HEK293T (cell line): ENCODE measurements around the gene ANXA6.

Source experiments
- CTCF ChIA-PET: fragments of 350-600 bp; formaldehyde crosslinking; extraction: SDS; loops from one replicate; lab custom pipeline; 2021; ENCODE audit warnings: antibody characterized with exemption, inconsistent platforms; lab: Yijun Ruan, JAX
- POLR2A ChIA-PET: fragments of 350-600 bp; formaldehyde crosslinking; extraction: SDS; loops from one replicate; lab custom pipeline; 2020; ENCODE audit warnings: antibody characterized with exemption, inconsistent platforms; lab: Yijun Ruan, JAX
- DNase-seq: peaks from one replicate; pipeline ENCODE4 v3.0.0; 2012; ENCODE audit warnings: mixed read lengths; ENCODE audit errors: extremely low spot score
- ARNT ChIP-seq: fragments of 450-650 bp; IDR thresholded peaks from 2 replicates; pipeline ENCODE4 v1.6.1; 2017; ENCODE audit warnings: mild to moderate bottlenecking
- BHLHE40 ChIP-seq: fragments of 450-650 bp; IDR thresholded peaks from 2 replicates; pipeline ENCODE4 v1.6.1; 2016; ENCODE audit warnings: mild to moderate bottlenecking, moderate library complexity, borderline replicate concordance
- CTBP1 ChIP-seq: fragments of 450-650 bp; IDR thresholded peaks from 2 replicates; pipeline ENCODE4 v1.6.1; 2016; ENCODE audit warnings: borderline replicate concordance
- ELF4 ChIP-seq: fragments of 450-650 bp; IDR thresholded peaks from 2 replicates; pipeline ENCODE4 v1.6.1; 2017; ENCODE audit warnings: antibody characterized with exemption
- FOXA1 ChIP-seq: fragments of 450-650 bp; IDR thresholded peaks from 2 replicates; pipeline ENCODE4 v1.6.1; 2016; ENCODE audit warnings: mild to moderate bottlenecking
- FOXK2 ChIP-seq: fragments of 450-650 bp; IDR thresholded peaks from 2 replicates; pipeline ENCODE4 v1.6.1; 2016; ENCODE audit warnings: mild to moderate bottlenecking
- FOXM1 ChIP-seq: fragments of 450-650 bp; IDR thresholded peaks from 2 replicates; pipeline ENCODE4 v1.6.1; 2017; ENCODE audit warnings: mild to moderate bottlenecking, borderline replicate concordance
- HDGF ChIP-seq: fragments of 450-650 bp; IDR thresholded peaks from 2 replicates; pipeline ENCODE4 v1.6.1; 2017; ENCODE audit warnings: antibody characterized with exemption, borderline replicate concordance
- L3MBTL2 ChIP-seq: fragments of 450-650 bp; conservative IDR thresholded peaks from 2 replicates; pipeline ENCODE4 v1.6.1; 2016; ENCODE audit warnings: mild to moderate bottlenecking
- LEF1 ChIP-seq: fragments of 450-650 bp; IDR thresholded peaks from 2 replicates; pipeline ENCODE4 v1.6.1; 2017; ENCODE audit warnings: mild to moderate bottlenecking, borderline replicate concordance
- NFRKB ChIP-seq: fragments of 450-650 bp; IDR thresholded peaks from 2 replicates; pipeline ENCODE4 v1.6.1; 2016; ENCODE audit warnings: mild to moderate bottlenecking, moderate library complexity
- SP1 ChIP-seq: fragments of 450-650 bp; IDR thresholded peaks from 2 replicates; pipeline ENCODE4 v1.6.1; 2017
- SUZ12 ChIP-seq: fragments of 450-650 bp; IDR thresholded peaks from 2 replicates; pipeline ENCODE4 v1.6.1; 2016; ENCODE audit warnings: mild to moderate bottlenecking
- TARDBP ChIP-seq: fragments of 450-650 bp; IDR thresholded peaks from 2 replicates; pipeline ENCODE4 v1.6.1; 2016
- ZNF384 ChIP-seq: fragments of 450-650 bp; IDR thresholded peaks from 2 replicates; pipeline ENCODE4 v1.6.1; 2016
- TF ChIP-seq, protein P1 (sequence below): fragments of 450-650 bp; IDR thresholded peaks from 2 replicates; pipeline ENCODE4 v1.6.1; 2016

The ANXA6 gene

GRCh38 chr5:151080613-151081430, 76.8 kb downstream of the ANXA6 start, which contains the start of gene TNIP1:
TSS of gene TNIP1 (minus strand) at chr5:151081034. CDS start at chr5:151065095, 15,939 bp downstream.
- POLR2A ChIA-PET = interaction anchor here (0.6 to 2.3 kb wide), 12 partner anchors 9 to 172 kb away, joined by 3 to 20 read pairs (median 3); partner anchors contain the start of gene GM2A
- TF ChIP-seq LEF1 (no peak), BHLHE40 (no peak), TARDBP (no peak), ZNF384 (no peak), FOXA1 (no peak), ELF4 (0 out of 2 replicates have a peak, but pooled peaks have one; percentile 16), CTBP1 (no peak), FOXM1 (peak; percentile 92), SP1 (no peak), NFRKB (no peak), L3MBTL2 (no peak; the same call in 1 of the 2 replicates), FOXK2 (no peak), HDGF (no peak), SUZ12 (no peak), ARNT (no peak)
- TF ChIP-seq, protein P1, sequence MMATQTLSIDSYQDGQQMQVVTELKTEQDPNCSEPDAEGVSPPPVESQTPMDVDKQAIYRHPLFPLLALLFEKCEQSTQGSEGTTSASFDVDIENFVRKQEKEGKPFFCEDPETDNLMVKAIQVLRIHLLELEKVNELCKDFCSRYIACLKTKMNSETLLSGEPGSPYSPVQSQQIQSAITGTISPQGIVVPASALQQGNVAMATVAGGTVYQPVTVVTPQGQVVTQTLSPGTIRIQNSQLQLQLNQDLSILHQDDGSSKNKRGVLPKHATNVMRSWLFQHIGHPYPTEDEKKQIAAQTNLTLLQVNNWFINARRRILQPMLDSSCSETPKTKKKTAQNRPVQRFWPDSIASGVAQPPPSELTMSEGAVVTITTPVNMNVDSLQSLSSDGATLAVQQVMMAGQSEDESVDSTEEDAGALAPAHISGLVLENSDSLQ = peak; percentile 99
- peak; percentile 94 for DNase-seq

DNA sequence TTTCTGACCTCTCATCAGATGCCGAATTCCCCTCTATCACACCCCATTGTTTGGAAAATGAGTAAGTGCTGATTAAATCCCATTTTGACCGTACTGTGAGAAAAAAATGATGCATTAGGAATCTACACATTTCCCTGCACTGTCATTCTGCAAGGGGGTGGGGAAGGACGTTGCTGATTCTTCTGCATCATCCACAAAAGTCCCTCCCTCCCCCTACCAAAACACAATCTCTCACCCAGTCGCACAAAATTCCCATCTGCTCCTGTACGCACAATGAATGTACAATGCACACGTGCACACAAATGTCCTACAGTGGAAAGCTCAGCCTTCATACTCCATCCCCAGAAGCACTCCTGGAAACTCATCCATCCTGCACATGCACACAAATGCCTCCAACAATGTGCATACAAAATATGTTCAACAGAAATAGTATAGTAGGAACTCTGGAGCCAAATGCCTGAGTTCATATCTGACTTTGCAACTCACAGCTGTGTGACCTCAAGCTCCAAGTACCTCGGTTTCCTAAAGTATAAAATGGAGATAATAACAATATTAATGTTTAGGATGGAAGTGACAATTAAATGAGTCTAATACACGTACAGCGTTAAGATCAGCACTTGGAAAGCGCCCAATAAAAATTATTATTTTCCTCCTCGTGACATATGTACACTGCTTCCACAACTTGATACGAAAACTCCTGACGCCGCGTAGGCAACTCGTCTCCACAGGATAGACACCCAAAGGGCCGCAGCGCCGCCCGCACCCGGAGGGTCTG, 77.6 kb downstream of the ANXA6 start:
- no peak for DNase-seq
- TF ChIP-seq BHLHE40 = no peak
- no peak for TF ChIP-seq NFRKB
- TF ChIP-seq FOXA1 = no peak
- TF ChIP-seq, protein P1 = no peak
- TF ChIP-seq ARNT = no peak
- no peak for TF ChIP-seq SUZ12
- TF ChIP-seq HDGF = no peak
- TF ChIP-seq ZNF384 = no peak
- TF ChIP-seq CTBP1 = no peak
- no peak for TF ChIP-seq TARDBP
- no peak for TF ChIP-seq ELF4
- no peak for TF ChIP-seq LEF1
- TF ChIP-seq L3MBTL2 = no peak
- no peak for TF ChIP-seq FOXM1
- no peak for TF ChIP-seq FOXK2
- ChIA-PET CTCF (interaction anchor here (0.6 to 3.8 kb wide), 2 partner anchors 15 to 28 kb away, joined by 6 to 18 read pairs; no protein-coding TSS in a partner anchor), POLR2A (interaction anchor here (0.6 to 2.3 kb wide), 4 partner anchors 10 to 172 kb away, joined by 3 to 20 read pairs (median 6); partner anchors contain the start of gene GM2A)

More at GRCh38 chr5:151080613-151081430, 76.8 kb downstream of the ANXA6 start, which contains the start of gene TNIP1:
- CTCF ChIA-PET = interaction anchor here (0.9 to 3.8 kb wide), 4 partner anchors 18 to 158 kb away, joined by 3 to 18 read pairs (median 7); no protein-coding TSS in a partner anchor

DNA sequence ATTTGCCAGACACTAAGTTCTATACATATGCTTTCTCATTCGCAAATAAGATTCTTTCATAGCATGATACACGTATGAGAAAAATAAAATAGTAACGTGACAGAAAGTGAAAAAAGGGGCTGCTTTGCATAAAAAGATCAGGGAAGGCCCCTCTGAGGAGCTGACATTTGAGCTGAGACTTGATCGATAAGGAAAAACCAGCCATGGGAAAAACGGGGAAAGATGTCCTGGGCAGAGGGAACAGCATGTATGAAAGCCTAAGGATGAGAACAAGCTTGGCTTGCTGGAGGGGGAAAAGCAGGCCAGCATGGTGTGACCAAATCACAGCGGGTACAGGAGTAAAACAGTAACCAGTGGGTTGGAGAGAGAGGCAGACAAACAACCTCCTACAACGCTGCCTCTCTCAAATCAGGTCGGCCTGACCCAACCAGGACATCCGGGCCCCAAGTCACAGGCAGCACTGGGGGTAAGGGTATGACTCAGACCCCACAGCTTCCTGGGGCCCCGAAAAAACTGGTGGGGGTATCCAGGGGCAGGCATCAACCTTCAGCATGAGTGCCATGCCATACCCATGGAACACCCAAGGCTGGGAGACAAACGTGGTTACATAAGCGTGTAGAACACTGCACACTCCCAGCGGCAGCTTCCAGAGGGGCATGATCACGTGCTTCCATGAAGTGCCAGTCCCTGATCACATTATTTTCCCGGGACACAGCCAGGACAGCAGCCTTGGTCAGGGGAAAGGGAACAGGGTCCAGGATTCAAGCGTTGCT, 78.9 kb downstream of the ANXA6 start:
- TF ChIP-seq HDGF (no peak), ARNT (no peak), CTBP1 (no peak), FOXM1 (no peak), ELF4 (no peak)
- no peak for DNase-seq
- CTCF ChIA-PET = no interaction called here
- POLR2A ChIA-PET = no interaction called here

DNA sequence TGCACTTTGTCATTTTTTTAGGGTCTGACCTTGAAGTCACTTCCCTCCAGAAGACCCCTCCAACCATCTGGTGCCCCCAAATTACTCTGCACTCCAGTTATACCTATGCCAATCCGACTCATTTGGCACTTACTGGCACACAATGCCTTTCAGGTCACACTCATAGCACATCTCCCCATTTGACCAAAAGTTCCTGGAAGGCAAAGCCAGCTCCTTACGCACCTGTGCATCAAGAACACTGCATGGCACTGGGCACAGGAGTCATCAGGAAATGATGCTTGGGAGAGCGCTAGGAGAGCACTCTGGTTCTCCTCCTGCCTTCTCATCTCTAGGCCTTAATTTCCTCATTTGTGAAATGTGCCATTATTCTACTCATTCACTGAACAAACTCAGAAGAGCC, 79.6 kb downstream of the ANXA6 start:
- DNase-seq = no peak
- CTCF ChIA-PET = no interaction called here
- TF ChIP-seq ZNF384 (no peak), FOXK2 (no peak), FOXM1 (no peak), BHLHE40 (no peak), ELF4 (no peak), SUZ12 (no peak), ARNT (no peak), LEF1 (no peak), SP1 (no peak), CTBP1 (no peak), NFRKB (no peak)
- TF ChIP-seq, protein P1 = no peak
- POLR2A ChIA-PET = no interaction called here

DNA sequence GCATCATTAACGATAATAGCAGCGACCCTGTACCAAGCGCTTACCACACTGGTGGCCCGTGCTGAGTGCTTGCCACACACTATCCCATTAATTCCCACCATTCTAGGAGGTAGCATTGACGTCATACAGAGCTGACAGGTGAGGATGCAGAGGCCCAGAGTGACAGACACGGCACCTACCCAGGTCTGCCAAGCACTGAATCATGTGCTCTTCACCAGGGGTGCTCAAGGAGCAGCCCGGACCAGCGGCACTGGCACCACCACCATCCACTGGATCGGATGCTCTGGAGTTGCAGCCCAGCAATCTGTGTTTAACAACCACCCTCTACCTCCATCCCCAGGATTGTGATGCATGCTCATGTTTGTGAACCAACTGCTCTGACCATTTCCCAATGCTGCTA, 80.2 kb downstream of the ANXA6 start:
- TF ChIP-seq FOXA1 = no peak
- no peak for TF ChIP-seq ELF4
- TF ChIP-seq ZNF384 = no peak
- TF ChIP-seq TARDBP = no peak
- TF ChIP-seq, protein P1 = no peak
- no peak for TF ChIP-seq ARNT
- TF ChIP-seq FOXK2 = no peak
- POLR2A ChIA-PET = no interaction called here

More for the DNA sequence above, 80.2 kb downstream of the ANXA6 start:
- CTCF ChIA-PET = no interaction called here
- DNase-seq = no peak
